Measurements from ENCODE around the gene ZNF469. TPM values are rescaled to one million over a fixed set of nuclear protein-coding genes. Genes with fewer than 3 reads are reported as not detected.
"Not testable (repeated sequence)": the region's sequence is repeated elsewhere in the genome, so short reads cannot be mapped to it uniquely, and the experiment has no call there.

The ZNF469 gene
- polyA plus RNA-seq, 12 donors, result 3.8 to 31.0 (median 5.8) TPM

DNA sequence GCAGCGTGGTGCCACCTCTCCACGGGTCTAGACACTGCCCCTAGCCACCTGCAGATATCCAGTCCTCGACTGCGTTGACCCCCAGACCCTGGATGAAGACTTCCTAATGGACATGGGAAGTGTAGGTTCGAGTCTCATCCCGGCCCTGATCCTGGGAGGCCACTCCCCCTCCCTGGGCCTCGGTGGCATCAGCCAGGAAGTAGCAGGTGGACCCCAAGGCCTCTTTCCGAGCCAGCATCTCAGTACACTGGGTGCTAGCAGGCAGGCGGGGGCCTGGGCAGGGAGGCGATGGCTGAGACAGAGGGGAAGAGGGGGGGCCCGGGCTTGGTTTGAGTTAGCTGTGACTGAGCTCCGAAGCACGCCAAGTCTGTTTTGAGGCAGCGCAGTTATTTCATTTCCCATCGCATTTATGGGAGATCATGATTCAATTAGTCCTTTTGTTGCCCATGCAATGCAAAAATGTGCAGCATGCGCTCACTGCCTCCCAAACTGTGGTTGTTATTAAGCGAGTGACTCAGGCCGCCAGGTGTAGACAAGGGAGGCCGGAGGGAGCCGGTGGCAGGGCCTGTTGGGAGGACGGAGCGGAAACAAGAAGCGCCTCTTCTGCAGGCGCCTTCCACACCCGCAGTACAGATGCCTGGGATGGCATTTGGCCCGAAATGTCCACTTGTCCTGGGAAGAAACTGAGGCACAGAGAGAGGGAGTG, 25.3 kb upstream of the ZNF469 start:
- DNase-seq, result no peak

GRCh38 chr16:88358023-88358420, 24.7 kb upstream of the ZNF469 start:
- DNase-seq, result no peak

- no peak for DNase-seq
Measured at GRCh38 chr16:88359008-88359407, 23.8 kb upstream of the ZNF469 start.

- DNase-seq, result not testable (repeated sequence)
Measured at GRCh38 chr16:88360401-88360800, 22.4 kb upstream of the ZNF469 start.

- DNase-seq, result no peak
Measured at GRCh38 chr16:88360999-88361398, 21.8 kb upstream of the ZNF469 start.

- DNase-seq, result no peak
Measured at GRCh38 chr16:88361775-88362174, 21.0 kb upstream of the ZNF469 start.

- no peak for DNase-seq
Measured at GRCh38 chr16:88363239-88363891, 19.4 kb upstream of the ZNF469 start.

GRCh38 chr16:88365244-88365865, 17.4 kb upstream of the ZNF469 start:
- no peak for DNase-seq

DNA sequence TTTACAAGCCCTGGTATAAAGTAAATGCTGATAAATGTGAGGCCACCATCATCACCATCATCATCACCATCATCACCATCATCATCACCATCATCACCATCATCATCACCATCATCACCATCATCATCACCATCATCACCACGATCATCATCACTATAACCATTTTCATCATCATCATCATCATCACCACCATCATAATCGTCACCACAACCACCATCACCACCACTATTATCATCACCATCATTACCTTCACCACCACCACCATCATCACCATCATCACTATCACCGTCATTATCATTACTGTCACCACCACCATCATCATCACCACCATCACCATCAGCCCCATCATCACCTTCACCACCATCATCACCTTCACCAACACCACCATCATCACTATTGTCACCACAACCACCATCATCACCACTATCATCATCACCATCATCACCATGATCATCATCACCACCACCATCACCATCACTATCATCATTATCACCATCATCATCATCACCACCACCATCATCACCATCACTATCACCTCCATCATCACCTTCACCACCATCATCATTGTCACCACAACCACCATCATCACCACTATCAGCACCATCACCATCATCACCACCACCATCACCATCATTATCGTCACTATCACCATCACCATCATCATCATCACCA, 16.6 kb upstream of the ZNF469 start:
- no peak for DNase-seq

DNA sequence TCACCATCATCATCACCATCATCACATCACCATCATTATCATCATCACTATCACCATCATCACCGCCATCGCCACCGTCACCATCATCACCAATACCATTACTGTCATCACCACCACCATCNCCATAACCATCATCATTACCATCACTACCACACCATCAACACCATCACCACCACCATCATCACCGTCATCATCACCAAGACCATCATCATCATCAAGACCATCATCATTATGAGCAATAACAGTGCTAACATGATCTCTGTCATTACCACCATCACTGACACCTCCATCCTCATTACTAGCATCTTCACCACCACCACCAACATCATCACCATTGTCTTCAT, 16.1 kb upstream of the ZNF469 start:
- no peak for DNase-seq

DNA sequence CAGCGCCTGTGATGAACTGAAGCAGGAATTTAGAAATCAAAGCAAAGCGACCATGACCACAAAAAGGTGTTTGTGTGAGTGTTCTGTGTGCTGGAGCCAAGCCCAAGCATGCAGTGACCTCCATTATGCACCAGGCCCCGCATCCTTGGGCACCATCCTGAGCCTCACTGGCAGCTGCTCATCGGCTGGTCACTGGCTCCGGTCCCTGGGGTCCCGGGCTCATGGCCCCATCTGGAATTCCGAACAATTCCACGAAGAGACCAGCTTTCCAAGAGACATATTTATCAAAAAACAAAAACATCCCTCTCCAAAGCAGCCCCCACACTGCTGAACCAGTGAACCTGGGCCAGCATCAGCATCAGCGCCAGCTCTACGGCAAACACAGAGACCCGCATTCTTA, 15.2 kb upstream of the ZNF469 start:
- DNase-seq, result no peak

DNA sequence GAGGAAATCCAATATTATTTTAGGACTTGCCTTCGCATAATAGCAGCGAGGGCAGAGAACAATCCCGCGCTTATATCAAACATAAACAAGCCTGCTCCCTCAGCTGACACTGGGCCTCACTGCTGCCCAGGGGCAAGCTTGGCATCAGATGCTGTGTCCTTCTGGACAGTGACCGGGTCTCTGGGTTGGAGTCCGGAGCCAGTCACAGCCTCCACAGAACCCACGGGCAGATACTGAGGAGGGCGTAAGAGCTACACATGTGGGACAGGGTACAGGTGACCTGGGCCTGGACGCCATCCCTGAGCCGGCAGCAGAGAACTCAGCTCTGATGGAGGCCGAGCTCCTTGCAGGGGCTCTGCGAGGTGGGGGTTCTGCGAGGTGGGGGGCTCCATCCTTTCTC, 14.7 kb upstream of the ZNF469 start:
- no peak for DNase-seq

DNA sequence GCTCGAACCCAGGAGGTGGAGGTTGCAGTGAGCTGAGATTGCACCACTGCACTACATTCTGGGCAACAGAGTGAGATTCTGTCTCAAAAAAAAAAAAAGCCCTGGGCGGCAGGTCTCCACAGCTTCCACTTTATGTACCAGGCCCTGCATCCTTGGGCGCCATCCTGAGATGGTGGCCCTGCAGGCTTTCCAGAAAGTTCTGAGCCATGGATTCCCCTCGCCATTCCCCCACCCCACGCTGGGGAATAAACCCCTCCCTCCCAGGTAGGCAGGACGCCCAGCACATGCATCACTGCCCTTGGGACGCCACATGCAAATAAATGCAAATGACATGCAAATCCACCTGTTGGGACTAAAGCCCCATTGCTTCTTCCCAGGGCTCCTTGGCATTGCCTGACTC, 13.8 kb upstream of the ZNF469 start:
- DNase-seq, result no peak

DNA sequence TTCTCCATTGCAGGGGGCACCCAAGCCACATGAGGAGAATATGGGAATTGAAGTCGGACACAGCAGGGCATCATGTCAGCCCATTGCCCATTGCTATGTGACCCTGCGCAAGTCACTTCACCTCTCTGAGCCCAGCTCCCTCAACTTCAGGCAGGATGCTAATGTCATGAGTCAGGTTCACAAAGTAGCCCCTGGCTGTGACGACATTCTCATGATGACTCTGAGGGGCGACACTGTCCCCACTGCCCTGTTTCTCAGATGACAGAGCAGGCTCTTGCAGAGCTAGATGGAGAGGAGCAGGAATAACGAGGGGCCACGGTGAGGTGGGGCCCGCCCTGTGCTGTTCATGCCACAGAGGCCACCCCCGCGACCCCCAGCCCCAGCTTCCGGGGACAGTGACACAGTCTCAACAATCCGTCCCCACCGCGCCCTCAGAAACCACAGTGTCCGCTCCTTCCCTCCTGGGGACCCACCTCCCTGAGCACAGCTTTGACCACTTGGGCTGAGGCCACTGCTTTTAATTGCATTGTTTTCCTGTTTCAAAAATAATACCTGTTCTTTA, 13.2 kb upstream of the ZNF469 start:
- no peak for DNase-seq

DNA sequence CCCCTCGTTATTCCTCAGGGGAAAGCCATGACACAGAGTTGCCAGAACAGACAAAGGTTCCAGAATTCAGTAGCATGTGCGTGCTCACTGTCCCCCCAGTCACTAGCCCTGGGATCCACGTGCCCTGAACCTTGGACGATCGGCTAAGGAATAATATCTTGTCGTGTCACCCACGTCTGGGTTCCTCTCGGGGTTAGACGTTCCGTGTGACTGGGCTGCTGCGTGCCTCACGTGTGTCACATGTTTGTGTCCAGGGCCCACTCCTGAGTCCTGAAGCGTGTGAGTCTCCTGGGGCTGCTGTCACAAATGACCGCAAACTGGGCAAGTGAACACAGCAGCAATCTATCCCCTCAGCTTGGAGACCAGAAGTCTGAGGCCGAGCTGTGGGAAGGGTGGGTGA, 12.4 kb upstream of the ZNF469 start:
- no peak for DNase-seq

- no peak for DNase-seq
Measured at GRCh38 chr16:88372522-88372921, 10.2 kb upstream of the ZNF469 start.

- no peak for DNase-seq
Measured at GRCh38 chr16:88373211-88373610, 9.5 kb upstream of the ZNF469 start.

- DNase-seq, result no peak
Measured at GRCh38 chr16:88373927-88374492, 8.7 kb upstream of the ZNF469 start.

DNA sequence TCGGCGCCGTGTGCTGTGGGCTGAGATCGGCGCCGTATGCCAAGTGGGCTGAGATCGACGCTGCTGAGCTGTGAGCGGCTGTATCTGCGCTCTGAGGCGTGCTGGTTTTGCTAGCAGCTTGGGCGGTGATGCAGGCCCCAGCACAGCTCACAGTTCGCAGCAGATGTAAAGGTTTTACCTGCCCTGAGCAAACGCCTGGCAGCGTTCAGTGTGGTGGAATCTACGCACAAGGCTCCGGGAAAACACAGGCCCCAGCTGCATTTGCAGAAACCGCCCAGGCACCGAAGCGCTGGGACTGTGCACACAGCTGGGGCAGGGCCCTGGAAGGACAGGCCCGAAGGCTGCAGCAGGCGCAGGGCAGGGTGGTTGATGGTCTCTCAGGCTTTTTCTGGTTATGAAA, 8.0 kb upstream of the ZNF469 start:
- DNase-seq, result no peak

- no peak for DNase-seq
Measured at GRCh38 chr16:88375236-88375975, 7.4 kb upstream of the ZNF469 start.
